Smooth muscle cell (in vitro differentiated cells): Measurements from ENCODE around the gene PTPN4. TPM values are rescaled to one million over a fixed set of nuclear protein-coding genes. Genes with fewer than 3 reads are reported as not detected.
A peak's percentile ranks its signal among the peaks of the same experiment; 100 is the strongest.

Experiments used
- DNase-seq: peaks from one replicate; lab custom pipeline; 2025; ENCODE audit not compliant: unreplicated experiment; lab: John Stamatoyannopoulos, UW
- H2AFZ ChIP-seq: fragments of 200-600 bp; sonication (generic); 2 replicates; pipeline ENCODE4 v1.6.0; 2016; ENCODE audit warnings: antibody characterized with exemption, low read depth, mild to moderate bottlenecking
- H3F3A ChIP-seq: fragments of 200-600 bp; sonication (generic); 2 replicates; pipeline ENCODE4 v1.6.0; 2017; ENCODE audit warnings: antibody characterized with exemption, low read depth
- H3K27ac ChIP-seq: fragments of 200-600 bp; sonication (generic); 2 replicates; pipeline ENCODE4 v1.5.1; 2016; ENCODE audit warnings: low read depth, mild to moderate bottlenecking
- H3K27me3 ChIP-seq: fragments of 200-600 bp; sonication (generic); 2 replicates; pipeline ENCODE4 v1.6.1; 2016; ENCODE audit warnings: low read depth, mild to moderate bottlenecking
- H3K36me3 ChIP-seq: fragments of 200-600 bp; sonication (generic); 2 replicates; pipeline ENCODE4 v1.5.1; 2016; ENCODE audit warnings: low read depth
- H3K4me1 ChIP-seq: fragments of 200-600 bp; sonication (generic); 2 replicates; pipeline ENCODE4 v1.5.1; 2016; ENCODE audit warnings: low read depth
- H3K4me2 ChIP-seq: fragments of 200-600 bp; sonication (generic); 2 replicates; pipeline ENCODE4 v1.6.0; 2016; ENCODE audit warnings: mild to moderate bottlenecking
- H3K4me3 ChIP-seq: fragments of 200-600 bp; sonication (generic); 2 replicates; pipeline ENCODE4 v1.5.1; 2016; ENCODE audit warnings: mild to moderate bottlenecking
- H3K79me2 ChIP-seq: fragments of 200-600 bp; sonication (generic); 2 replicates; pipeline ENCODE4 v1.6.0; 2016; ENCODE audit warnings: low read depth, mild to moderate bottlenecking
- H3K9ac ChIP-seq: fragments of 200-600 bp; sonication (generic); 2 replicates; pipeline ENCODE4 v1.6.0; 2016; ENCODE audit warnings: low read depth
- H3K9me3 ChIP-seq: fragments of 200-600 bp; sonication (generic); replicated peaks from 2 replicates; pipeline ENCODE4 v1.5.1; 2016; ENCODE audit warnings: low read depth
- H4K20me1 ChIP-seq: fragments of 200-600 bp; sonication (generic); 2 replicates; pipeline ENCODE4 v1.6.0; 2016; ENCODE audit warnings: low read depth
- CTCF ChIP-seq: fragments of 200-600 bp; sonication (generic); IDR thresholded peaks from 2 replicates; pipeline ENCODE4 v1.5.1; 2017; ENCODE audit warnings: borderline replicate concordance, mild to moderate bottlenecking, antibody characterized with exemption; ENCODE audit not compliant: insufficient read depth, poor library complexity, severe bottlenecking
- WGBS: methylation state at CpG from one replicate; pipeline ENCODE4 v1.1.7; 2016; ENCODE audit warnings: low lambda C conversion rate; 5-methylcytosine and 5-hydroxymethylcytosine counted together
- polyA plus RNA-seq: library from polyadenylated mRNA; unstranded; fragments of >200 nt; fragmentation: Nextera tagmentation; extraction: Ambion mirVana; gene quantifications from 2 replicates; pipeline ENCODE4 v1.2.1, GENCODE V29; 2016
- total RNA-seq: library from RNA; depleted of rRNA; stranded (reverse); fragments of >200 nt; gene quantifications from 2 replicates; pipeline ENCODE4 v1.2.3, GENCODE V29; 2014

The PTPN4 gene, protein sequence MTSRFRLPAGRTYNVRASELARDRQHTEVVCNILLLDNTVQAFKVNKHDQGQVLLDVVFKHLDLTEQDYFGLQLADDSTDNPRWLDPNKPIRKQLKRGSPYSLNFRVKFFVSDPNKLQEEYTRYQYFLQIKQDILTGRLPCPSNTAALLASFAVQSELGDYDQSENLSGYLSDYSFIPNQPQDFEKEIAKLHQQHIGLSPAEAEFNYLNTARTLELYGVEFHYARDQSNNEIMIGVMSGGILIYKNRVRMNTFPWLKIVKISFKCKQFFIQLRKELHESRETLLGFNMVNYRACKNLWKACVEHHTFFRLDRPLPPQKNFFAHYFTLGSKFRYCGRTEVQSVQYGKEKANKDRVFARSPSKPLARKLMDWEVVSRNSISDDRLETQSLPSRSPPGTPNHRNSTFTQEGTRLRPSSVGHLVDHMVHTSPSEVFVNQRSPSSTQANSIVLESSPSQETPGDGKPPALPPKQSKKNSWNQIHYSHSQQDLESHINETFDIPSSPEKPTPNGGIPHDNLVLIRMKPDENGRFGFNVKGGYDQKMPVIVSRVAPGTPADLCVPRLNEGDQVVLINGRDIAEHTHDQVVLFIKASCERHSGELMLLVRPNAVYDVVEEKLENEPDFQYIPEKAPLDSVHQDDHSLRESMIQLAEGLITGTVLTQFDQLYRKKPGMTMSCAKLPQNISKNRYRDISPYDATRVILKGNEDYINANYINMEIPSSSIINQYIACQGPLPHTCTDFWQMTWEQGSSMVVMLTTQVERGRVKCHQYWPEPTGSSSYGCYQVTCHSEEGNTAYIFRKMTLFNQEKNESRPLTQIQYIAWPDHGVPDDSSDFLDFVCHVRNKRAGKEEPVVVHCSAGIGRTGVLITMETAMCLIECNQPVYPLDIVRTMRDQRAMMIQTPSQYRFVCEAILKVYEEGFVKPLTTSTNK
- 26.2 and 28.3 TPM in 2 replicates for total RNA-seq
- 7.2 and 9.7 TPM in 2 replicates for polyA plus RNA-seq

DNA sequence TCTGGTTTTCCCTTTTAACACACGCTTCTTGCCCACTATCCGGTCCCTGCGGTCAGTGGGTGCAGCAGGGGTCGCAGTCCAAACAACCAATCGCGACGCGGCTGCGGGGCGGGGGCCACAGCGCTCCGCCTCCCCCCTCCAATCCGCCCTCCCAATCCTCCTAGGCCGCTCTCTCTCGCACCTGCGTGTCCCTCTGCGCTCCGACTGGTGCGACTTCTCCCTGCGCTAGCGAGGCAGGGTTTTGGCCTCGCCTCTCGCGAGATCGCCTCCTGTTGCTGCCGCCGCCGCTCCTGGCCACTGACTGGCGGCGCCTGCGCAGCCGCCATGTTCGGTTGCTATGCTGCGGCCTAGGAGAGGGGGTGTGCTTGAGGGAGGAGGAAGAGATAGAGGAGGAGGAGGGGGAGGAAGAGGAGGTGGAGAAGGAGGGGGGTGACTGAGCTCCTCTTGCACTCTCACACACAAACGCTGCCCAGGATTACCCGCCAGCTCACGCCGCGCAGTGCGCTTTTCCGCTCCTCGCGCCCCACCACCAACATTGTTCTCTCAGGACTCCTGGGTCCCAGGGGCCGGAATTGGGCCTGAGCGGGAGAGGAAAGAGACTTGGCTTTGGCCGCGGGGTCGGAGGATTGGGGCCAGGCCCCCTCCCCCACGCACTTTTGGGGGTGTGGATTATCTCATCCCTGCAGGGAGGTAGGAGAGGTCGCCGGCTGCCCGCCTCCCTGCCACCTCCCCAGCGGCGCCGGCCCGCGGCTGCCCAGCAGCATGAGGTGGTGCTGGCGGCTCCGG lies at the start of gene PTPN4:
Gene PTPN4 (plus strand): TSS at position 472 of the 786 bp plus-strand sequence. CDS start 49,932 bp downstream, outside the sequence.
- H3K4me3 ChIP-seq = peak within 1 kb of the TSS; percentile 94
- peak; percentile 75 for DNase-seq
- WGBS = under 1% methylated on average over 50 of the region's 59 CpGs
- peak within 1 kb of the TSS; percentile 60 for H3K27ac ChIP-seq
- H3K36me3 ChIP-seq = no peaks in the 10 kb centered on the region
- H2AFZ ChIP-seq = peak within 1 kb of the TSS; percentile 100
- no peaks in the 10 kb centered on the region for H3K9me3 ChIP-seq
- peaks cover 38% of the 10 kb centered on the region for H3K79me2 ChIP-seq
- peak within 1 kb of the TSS; percentile 87 for H3K9ac ChIP-seq
- H3F3A ChIP-seq = peaks cover 7% of the 10 kb centered on the region
- peak within 1 kb of the TSS; percentile 98 for H3K4me2 ChIP-seq
- peaks cover 28% of the 10 kb centered on the region for H3K4me1 ChIP-seq
- TF ChIP-seq CTCF = no peak
- peaks cover 12% of the 10 kb centered on the region for H4K20me1 ChIP-seq
- no peaks in the 10 kb centered on the region for H3K27me3 ChIP-seq

GRCh38 chr2:119710281-119710680 lies 49.4 kb upstream of the PTPN4 start:
- TF ChIP-seq CTCF = no peak
- Histone ChIP-seq H4K20me1 (no peaks in the 10 kb centered on the region), H3K9ac (no peak overlapping the region), H3K27ac (no peak overlapping the region), H3K4me2 (no peak overlapping the region), H3K4me1 (no peaks in the 10 kb centered on the region), H3K79me2 (no peaks in the 10 kb centered on the region), H3K27me3 (no peaks in the 10 kb centered on the region), H2AFZ (no peak overlapping the region), H3F3A (no peaks in the 10 kb centered on the region), H3K9me3 (no peaks in the 10 kb centered on the region), H3K4me3 (no peak overlapping the region), H3K36me3 (no peaks in the 10 kb centered on the region)
- DNase-seq = no peak
- WGBS = 88% methylated on average over 8 of the region's 8 CpGs

GRCh38 chr2:119711352-119711751 lies 48.4 kb upstream of the PTPN4 start:
- TF ChIP-seq CTCF = no peak
- no peak for DNase-seq
- Histone ChIP-seq H3K79me2 (no peaks in the 10 kb centered on the region), H3F3A (no peaks in the 10 kb centered on the region), H3K4me1 (no peaks in the 10 kb centered on the region), H3K36me3 (no peaks in the 10 kb centered on the region), H4K20me1 (no peaks in the 10 kb centered on the region), H3K4me3 (no peak overlapping the region), H3K9ac (no peak overlapping the region), H3K27me3 (no peaks in the 10 kb centered on the region), H3K4me2 (no peak overlapping the region), H3K27ac (no peak overlapping the region), H2AFZ (no peak overlapping the region), H3K9me3 (no peaks in the 10 kb centered on the region)
- WGBS = 87% methylated on average over 9 of the region's 9 CpGs
